IPS-18c (cell line): Measurements from ENCODE around the gene CPEB1.
"Not testable (repeated sequence)": the region's sequence is repeated elsewhere in the genome, so short reads cannot be mapped to it uniquely, and the experiment has no call there.

ENCODE experiments used
- H3K4me3 ChIP-seq: 2 replicates; pipeline ENCODE4 v1.7.0; 2013; ENCODE audit warnings: low read depth, mild to moderate bottlenecking, low read length, moderate library complexity; ENCODE audit not compliant: insufficient read depth
- H3K9me3 ChIP-seq: one replicate; pipeline ENCODE4 v1.6.1; 2013; ENCODE audit warnings: mild to moderate bottlenecking, low read length, moderate library complexity; ENCODE audit not compliant: control insufficient read depth, insufficient read depth

CPEB1 gene

GRCh38 chr15:82513587-82513986 is 133.6 kb downstream of the CPEB1 start:
- H3K4me3 ChIP-seq, H3K9me3 ChIP-seq: not testable (repeated sequence)

DNA sequence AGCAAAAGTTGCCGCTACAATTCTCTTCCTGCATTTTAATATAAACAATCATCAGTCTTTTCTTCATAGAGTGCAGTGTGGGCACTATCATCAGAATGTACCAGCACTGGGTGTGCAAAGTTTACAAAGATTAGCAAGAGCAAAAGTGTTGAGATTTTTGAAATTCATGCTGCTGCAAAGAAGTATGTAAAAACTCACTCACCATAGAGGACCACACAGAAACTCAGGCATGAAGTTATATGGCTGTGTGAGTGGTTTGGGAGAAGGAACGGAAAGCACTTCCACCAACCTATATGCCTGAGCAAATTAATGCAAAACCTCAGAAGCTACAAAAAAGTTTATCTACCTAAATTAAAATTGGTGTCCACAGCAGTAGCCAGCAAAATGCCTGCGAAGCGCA is 139.5 kb downstream of the CPEB1 start:
- not testable (repeated sequence) for H3K9me3 ChIP-seq

DNA sequence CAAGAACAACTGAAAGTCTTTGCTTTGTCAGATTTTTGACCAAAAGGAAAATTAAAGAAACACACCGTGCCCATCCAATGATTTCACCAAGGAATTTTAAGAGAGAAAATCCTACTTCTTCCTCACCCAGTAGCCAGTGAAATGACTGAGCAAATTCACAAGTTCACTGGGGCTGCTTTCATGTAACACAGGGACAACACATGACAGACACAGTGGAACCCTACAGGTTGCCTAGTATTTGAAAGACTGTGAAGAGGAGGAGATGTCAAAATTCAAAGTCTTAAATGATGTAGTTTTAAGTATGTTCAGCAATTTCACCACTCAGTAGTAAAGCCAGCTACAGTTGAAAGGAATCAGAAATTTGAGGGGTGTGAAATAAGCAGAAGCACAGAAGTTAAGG is 140.1 kb downstream of the CPEB1 start:
- H3K4me3 ChIP-seq, H3K9me3 ChIP-seq: not testable (repeated sequence)

More for the DNA sequence above, 139.5 kb downstream of the CPEB1 start:
- not testable (repeated sequence) for H3K4me3 ChIP-seq

DNA sequence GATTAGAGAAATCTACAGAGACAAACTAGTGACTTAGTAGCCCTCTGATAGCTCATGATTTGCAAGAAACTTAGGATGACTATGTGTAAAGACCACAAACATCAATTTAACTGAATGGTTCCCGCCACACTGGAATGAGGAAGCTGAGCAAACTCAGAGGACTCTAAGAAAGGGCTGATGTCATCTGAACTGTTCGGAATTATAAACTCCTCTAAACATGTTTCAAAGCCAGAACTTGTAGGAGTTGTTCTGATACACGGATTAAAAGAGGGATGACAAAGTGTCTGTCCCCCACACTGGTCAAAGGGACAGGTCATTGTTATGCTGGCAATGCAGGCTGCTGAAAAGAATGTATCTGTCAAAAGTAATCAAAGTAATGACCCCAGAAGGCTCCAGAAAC is 141.3 kb downstream of the CPEB1 start:
- not testable (repeated sequence) for H3K9me3 ChIP-seq, H3K4me3 ChIP-seq

- not testable (repeated sequence) for H3K9me3 ChIP-seq, H3K4me3 ChIP-seq
These were observed 143.1 kb downstream of the CPEB1 start for GRCh38 chr15:82504074-82504473.

DNA sequence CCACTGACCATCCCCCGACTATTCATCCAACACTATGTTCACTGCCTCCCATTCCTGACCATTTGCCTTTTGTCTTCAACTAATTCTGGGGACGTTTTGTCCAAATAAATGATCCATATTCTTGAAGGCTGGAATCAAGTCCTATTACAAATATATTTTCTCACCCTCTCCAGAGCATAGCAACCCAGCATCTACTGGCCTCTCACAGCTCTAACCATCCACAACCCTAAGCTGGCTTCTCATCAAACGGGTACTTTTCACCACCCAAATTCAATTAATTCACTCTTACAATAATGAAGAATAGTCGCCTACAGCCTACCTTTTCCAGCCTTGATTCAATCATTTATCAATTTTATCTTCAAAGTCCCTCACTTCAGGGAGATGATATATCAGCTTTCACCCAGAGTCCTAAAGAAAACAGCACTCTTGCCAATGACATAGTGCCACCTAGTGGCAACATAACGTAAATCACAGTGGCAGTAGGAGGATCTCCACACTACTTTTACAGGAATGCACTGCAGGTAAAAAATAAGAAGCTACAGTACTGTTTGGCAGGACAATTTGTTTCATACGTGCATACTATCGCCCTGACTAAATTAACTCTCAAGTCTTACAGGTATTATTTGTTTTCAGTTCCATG is 144.3 kb downstream of the CPEB1 start:
- H3K9me3 ChIP-seq, H3K4me3 ChIP-seq: not testable (repeated sequence)

DNA sequence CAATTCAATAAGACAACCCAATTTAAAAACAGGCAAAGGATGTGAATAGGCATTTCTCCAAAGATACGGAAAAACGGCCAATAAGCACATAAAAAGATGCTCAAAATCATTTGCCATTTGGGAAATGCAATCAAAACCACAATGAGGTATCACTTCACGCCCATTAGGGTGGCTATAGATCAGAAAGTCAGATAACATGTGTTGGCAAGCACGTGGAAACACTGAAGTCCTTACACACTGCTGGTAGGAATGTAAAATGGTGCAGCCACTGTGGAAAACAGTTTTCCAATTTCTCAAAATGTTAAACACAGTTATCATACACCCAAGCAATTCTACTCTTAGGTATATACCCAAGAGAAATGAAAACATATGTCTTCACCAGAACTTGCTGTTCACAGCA is 146.4 kb downstream of the CPEB1 start:
- H3K4me3 ChIP-seq, H3K9me3 ChIP-seq: not testable (repeated sequence)

DNA sequence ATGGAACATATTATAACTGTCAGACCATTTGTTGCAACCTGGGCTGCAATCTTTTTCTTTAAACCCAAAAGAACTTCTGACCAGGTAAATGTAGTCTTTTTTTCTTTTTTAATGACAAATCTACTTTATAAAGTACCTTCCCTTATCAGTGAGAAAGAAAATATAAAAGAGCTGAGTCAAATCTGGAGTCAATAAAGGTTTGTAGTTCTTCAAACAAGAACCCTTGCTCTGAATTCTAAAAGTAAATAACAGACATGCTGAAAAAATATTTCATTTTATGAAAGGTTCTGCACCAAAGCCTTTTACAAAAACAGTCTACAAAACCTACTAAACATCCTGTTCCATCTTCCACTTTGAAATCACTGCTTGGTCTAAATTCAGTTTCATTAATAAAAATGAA is 149.2 kb downstream of the CPEB1 start:
- not testable (repeated sequence) for H3K9me3 ChIP-seq, H3K4me3 ChIP-seq
